Astrocyte (in vitro differentiated cells and primary cell): ENCODE data around the gene RAB11FIP4. TPM values are rescaled to one million over a fixed set of nuclear protein-coding genes. Genes with fewer than 3 reads are reported as not detected.

Experiments used
- DNase-seq: peaks from one replicate; pipeline ENCODE4 v3.0.0-alpha.2; 2010; ENCODE audit warnings: low read depth
- FAIRE-seq: peaks from 2 replicates; lab custom pipeline; 2011; peaks lifted over from hg19 to GRCh38; lab: Jason Lieb, UNC
- H2AFZ ChIP-seq: 2 replicates; pipeline ENCODE4 v1.6.0; 2012; ENCODE audit warnings: low read depth, low read length, inconsistent platforms
- H3K27ac ChIP-seq: 2 replicates; pipeline ENCODE4 v1.5.1; 2011; ENCODE audit warnings: low read depth, low read length, inconsistent platforms
- H3K27me3 ChIP-seq: 2 replicates; pipeline ENCODE4 v1.6.0; 2011; ENCODE audit warnings: low read length, inconsistent platforms; ENCODE audit not compliant: insufficient read depth
- H3K36me3 ChIP-seq: 2 replicates; pipeline ENCODE4 v1.5.1; 2011; ENCODE audit warnings: low read length, inconsistent platforms; ENCODE audit not compliant: insufficient read depth
- H3K4me1 ChIP-seq: 2 replicates; pipeline ENCODE4 v1.5.1; 2011; ENCODE audit warnings: low read length, inconsistent platforms; ENCODE audit not compliant: insufficient read depth
- H3K4me2 ChIP-seq: 2 replicates; pipeline ENCODE4 v1.6.0; 2012; ENCODE audit warnings: low read length, inconsistent platforms
- H3K4me3 ChIP-seq: 2 replicates; pipeline ENCODE4 v1.5.1; 2011; ENCODE audit warnings: low read depth, mild to moderate bottlenecking, low read length, inconsistent platforms; ENCODE audit not compliant: insufficient read depth
- H3K79me2 ChIP-seq: 2 replicates; pipeline ENCODE4 v1.6.0; 2012; ENCODE audit warnings: mild to moderate bottlenecking, low read length, inconsistent platforms; ENCODE audit not compliant: insufficient read depth
- H3K9ac ChIP-seq: 2 replicates; pipeline ENCODE4 v1.6.0; 2012; ENCODE audit warnings: mild to moderate bottlenecking, low read length, inconsistent platforms
- H3K9me3 ChIP-seq: 2 replicates; pipeline ENCODE4 v1.5.1; 2012; ENCODE audit warnings: low read depth, mild to moderate bottlenecking, low read length, inconsistent platforms; ENCODE audit not compliant: insufficient read depth
- H4K20me1 ChIP-seq: 2 replicates; pipeline ENCODE4 v1.6.0; 2012; ENCODE audit warnings: low read length, inconsistent platforms; ENCODE audit not compliant: insufficient read depth
- H3K27ac Mint-ChIP-seq: one replicate; pipeline ENCODE4 v1.8.0; 2021; ENCODE audit warnings: mild to moderate bottlenecking, mixed read lengths; ENCODE audit not compliant: unreplicated experiment
- H3K27me3 Mint-ChIP-seq: one replicate; pipeline ENCODE4 v1.8.0; 2021; ENCODE audit warnings: low read depth, mixed read lengths; ENCODE audit not compliant: unreplicated experiment
- H3K36me3 Mint-ChIP-seq: one replicate; pipeline ENCODE4 v1.8.0; 2021; ENCODE audit warnings: low read depth, mixed read lengths; ENCODE audit not compliant: unreplicated experiment
- H3K4me1 Mint-ChIP-seq: one replicate; pipeline ENCODE4 v1.8.0; 2021; ENCODE audit warnings: low read depth, mixed read lengths; ENCODE audit not compliant: unreplicated experiment
- H3K4me3 Mint-ChIP-seq: one replicate; pipeline ENCODE4 v1.8.0; 2021; ENCODE audit warnings: mild to moderate bottlenecking, moderate library complexity, mixed read lengths; ENCODE audit not compliant: unreplicated experiment
- H3K9me3 Mint-ChIP-seq: one replicate; pipeline ENCODE4 v1.8.0; 2021; ENCODE audit warnings: mild to moderate bottlenecking, mixed read lengths; ENCODE audit not compliant: unreplicated experiment
- EZH2 ChIP-seq: IDR thresholded peaks from 2 replicates; pipeline ENCODE4 v1.6.1; 2012; ENCODE audit warnings: mild to moderate bottlenecking, low read length, inconsistent platforms; ENCODE audit not compliant: insufficient read depth
- total RNA-seq: library from RNA; stranded (reverse); gene quantifications from 2 replicates; pipeline ENCODE4 v1.2.1, GENCODE V29; 2021
- TF ChIP-seq, protein P1 (sequence below): IDR thresholded peaks from 2 replicates; pipeline ENCODE4 v1.5.1; 2011; ENCODE audit warnings: low read depth, mild to moderate bottlenecking, inconsistent platforms, low read length, moderate library complexity; ENCODE audit not compliant: insufficient read depth

The RAB11FIP4 gene
- total RNA-seq, 1 donor from 2014 or later = 4.4 TPM

DNA sequence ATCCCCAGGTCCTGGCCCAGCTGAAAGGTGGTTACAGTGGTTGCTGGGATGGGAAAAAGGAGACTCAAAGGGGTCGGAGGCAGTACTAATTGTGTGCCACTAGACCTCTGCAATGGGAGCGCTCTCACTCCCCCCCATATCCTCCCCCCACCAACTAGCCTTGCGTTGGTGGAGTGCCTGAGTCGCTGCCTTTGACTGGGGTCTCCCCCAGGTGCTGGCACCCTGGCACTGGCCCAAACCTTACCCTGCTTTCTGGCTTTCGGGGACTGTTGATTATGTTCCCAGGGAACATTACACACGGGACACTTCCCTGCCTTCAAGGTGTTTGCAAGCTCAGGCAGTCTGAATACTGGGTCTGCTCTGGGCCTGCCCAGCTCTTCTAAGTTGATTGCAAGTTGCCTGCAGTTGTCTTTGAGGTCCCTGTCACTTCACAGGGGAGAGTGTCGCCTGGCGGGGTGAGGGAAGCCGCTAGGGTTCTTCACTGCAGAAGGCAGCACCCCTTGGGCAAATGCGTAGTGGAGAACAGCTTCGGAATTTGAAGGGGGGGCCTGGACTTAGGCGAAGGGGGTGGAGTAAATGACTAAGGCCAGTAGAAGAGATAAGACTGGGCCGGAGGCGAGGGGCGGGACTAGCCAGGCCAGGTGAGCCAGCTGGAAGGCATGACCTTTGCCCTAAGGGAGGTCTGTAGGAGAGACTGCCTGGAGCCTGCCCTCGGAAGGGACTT, 98.0 kb downstream of the RAB11FIP4 start:
- Mint-ChIP-seq H3K4me3 (peak overlapping the region; percentile 79), H3K27ac (no peak overlapping the region), H3K4me1 (peaks cover 15% of the 10 kb centered on the region), H3K9me3 (peaks cover 2% of the 10 kb centered on the region), H3K27me3 (peaks cover 69% of the 10 kb centered on the region), H3K36me3 (no peaks in the 10 kb centered on the region)
- TF ChIP-seq EZH2 = no peak
- TF ChIP-seq, protein P1, sequence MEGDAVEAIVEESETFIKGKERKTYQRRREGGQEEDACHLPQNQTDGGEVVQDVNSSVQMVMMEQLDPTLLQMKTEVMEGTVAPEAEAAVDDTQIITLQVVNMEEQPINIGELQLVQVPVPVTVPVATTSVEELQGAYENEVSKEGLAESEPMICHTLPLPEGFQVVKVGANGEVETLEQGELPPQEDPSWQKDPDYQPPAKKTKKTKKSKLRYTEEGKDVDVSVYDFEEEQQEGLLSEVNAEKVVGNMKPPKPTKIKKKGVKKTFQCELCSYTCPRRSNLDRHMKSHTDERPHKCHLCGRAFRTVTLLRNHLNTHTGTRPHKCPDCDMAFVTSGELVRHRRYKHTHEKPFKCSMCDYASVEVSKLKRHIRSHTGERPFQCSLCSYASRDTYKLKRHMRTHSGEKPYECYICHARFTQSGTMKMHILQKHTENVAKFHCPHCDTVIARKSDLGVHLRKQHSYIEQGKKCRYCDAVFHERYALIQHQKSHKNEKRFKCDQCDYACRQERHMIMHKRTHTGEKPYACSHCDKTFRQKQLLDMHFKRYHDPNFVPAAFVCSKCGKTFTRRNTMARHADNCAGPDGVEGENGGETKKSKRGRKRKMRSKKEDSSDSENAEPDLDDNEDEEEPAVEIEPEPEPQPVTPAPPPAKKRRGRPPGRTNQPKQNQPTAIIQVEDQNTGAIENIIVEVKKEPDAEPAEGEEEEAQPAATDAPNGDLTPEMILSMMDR = no peak
- H3K9ac ChIP-seq = no peak overlapping the region
- H3K27me3 ChIP-seq = peaks cover 48% of the 10 kb centered on the region
- no peak for DNase-seq
- peaks cover 6% of the 10 kb centered on the region for H3K4me1 ChIP-seq
- no peak for FAIRE-seq
- no peak overlapping the region for H3K27ac ChIP-seq
- no peak overlapping the region for H3K4me2 ChIP-seq
- H3K79me2 ChIP-seq = no peaks in the 10 kb centered on the region
- H3K9me3 ChIP-seq = no peaks in the 10 kb centered on the region
- H3K4me3 ChIP-seq = no peak overlapping the region
- H2AFZ ChIP-seq = no peak overlapping the region
- H3K36me3 ChIP-seq = no peaks in the 10 kb centered on the region
- peaks cover 3% of the 10 kb centered on the region for H4K20me1 ChIP-seq

DNA sequence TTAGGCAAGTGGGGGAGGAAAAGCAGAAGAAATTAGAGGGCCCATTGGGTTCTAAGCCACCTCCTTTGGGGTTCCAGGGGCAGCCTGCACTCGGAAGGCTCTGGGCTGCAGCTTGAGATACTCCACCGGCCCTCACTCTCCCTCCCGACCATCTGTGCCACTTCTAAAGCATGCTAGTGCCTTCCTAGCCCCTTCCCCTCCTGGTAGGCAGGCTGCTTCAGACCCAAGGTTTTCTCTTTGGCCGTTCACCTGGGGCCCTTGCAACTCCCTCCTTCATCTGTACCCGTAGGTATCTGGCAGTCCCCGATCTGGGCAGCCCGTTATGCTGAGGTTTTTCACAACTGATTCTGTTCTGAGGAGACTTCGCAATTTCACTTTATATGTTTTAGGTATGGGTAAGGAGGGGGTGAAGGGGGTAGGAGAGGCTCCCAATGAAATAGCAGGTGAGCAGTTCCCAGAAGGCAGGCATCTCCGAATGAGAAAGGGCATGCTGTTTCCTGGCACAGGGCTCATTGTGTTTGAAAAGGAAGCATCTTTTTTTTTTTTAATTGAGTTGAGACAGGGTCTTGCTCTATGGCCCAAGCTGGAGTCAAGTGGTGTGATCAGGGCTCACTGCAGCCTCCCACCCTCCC, 98.7 kb downstream of the RAB11FIP4 start:
- Mint-ChIP-seq H3K4me3 (no peak overlapping the region), H3K36me3 (no peaks in the 10 kb centered on the region), H3K27ac (peak overlapping the region; percentile 47)

More for the DNA sequence above, 98.7 kb downstream of the RAB11FIP4 start:
- no peak for TF ChIP-seq EZH2
- TF ChIP-seq, protein P1 = no peak
- Mint-ChIP-seq H3K27me3 (peaks cover 62% of the 10 kb centered on the region), H3K9me3 (peaks cover 2% of the 10 kb centered on the region), H3K4me1 (peaks cover 15% of the 10 kb centered on the region)
- Histone ChIP-seq H3K36me3 (no peaks in the 10 kb centered on the region), H3K4me3 (no peak overlapping the region), H3K4me2 (no peak overlapping the region), H3K79me2 (no peaks in the 10 kb centered on the region), H2AFZ (no peak overlapping the region), H3K27me3 (peaks cover 43% of the 10 kb centered on the region), H3K4me1 (peaks cover 6% of the 10 kb centered on the region), H3K9me3 (no peaks in the 10 kb centered on the region), H3K9ac (no peak overlapping the region), H3K27ac (no peak overlapping the region), H4K20me1 (peaks cover 3% of the 10 kb centered on the region)
- no peak for FAIRE-seq
- no peak for DNase-seq
